NCI-H460 (cell line): ENCODE data around the gene KIF26A. TPM values are rescaled to one million over a fixed set of nuclear protein-coding genes. Genes with fewer than 3 reads are reported as not detected.
A peak's percentile ranks its signal among the peaks of the same experiment; 100 is the strongest.

ENCODE experiments used
- DNase-seq: peaks from one replicate; pipeline ENCODE4 v3.0.0-alpha.2; 2016; ENCODE audit warnings: low read depth; ENCODE audit errors: extremely low read depth
- total RNA-seq: library from RNA; depleted of rRNA; stranded (reverse); fragments of >200 nt; shearing (Covaris generic); gene quantifications from 2 replicates; pipeline ENCODE4 v1.2.3, GENCODE V29; 2014

Gene KIF26A
- total RNA-seq, 1 experiment from 2014 or later, result 38.7 TPM

DNA sequence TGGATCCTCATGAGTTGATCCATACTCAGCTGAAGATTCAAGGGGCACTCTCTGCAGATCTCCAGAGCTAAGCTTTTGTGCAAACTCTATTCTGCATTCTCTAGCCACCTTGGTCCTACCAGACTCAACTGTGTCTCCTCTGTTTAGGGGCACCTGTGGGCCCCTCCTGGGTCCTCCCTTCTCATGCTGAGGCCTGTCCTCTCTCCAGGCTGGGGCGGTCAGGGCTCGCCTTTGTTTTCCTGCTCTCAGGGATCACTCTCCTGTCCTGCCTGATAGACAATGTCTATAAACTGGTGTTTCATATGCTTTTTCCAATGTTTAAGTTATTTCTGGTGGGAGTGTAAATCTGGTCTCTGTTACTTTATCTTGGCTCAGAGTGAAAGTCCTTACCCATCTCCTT lies 11.6 kb upstream of the KIF26A start:
- no peak for DNase-seq

GRCh38 chr14:104128981-104129380 lies 9.4 kb upstream of the KIF26A start:
- no peak for DNase-seq

- no peak for DNase-seq
Measured at GRCh38 chr14:104129556-104129955, 8.8 kb upstream of the KIF26A start.

- peak; percentile 61 for DNase-seq
Measured at GRCh38 chr14:104130974-104131651, 7.3 kb upstream of the KIF26A start.

- no peak for DNase-seq
Measured at GRCh38 chr14:104131968-104132732, 6.2 kb upstream of the KIF26A start.

DNA sequence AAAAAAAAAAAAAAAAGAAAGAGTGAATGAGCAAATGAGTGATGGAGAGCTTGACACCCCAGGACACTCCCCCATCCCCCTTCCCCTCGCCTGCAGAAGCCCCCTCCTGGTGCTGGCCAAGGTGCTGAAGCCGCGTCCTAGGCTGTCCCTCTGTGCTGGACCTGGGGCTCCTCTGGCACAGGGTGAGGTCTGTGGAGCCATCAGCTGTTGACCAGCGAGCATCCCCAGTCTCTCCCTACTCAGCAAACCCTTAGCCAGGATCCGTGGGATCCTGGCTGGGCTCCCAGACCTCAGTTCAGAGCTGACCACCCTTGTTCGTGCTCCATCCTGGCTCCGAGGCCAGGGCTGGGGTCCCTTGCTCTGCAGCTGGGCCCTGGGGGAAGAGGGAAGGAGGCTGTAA lies 5.4 kb upstream of the KIF26A start:
- DNase-seq, result no peak

- no peak for DNase-seq
Measured at GRCh38 chr14:104133496-104133895, 4.9 kb upstream of the KIF26A start.

GRCh38 chr14:104134061-104134965 lies 4.1 kb upstream of the KIF26A start:
- DNase-seq, result no peak

DNA sequence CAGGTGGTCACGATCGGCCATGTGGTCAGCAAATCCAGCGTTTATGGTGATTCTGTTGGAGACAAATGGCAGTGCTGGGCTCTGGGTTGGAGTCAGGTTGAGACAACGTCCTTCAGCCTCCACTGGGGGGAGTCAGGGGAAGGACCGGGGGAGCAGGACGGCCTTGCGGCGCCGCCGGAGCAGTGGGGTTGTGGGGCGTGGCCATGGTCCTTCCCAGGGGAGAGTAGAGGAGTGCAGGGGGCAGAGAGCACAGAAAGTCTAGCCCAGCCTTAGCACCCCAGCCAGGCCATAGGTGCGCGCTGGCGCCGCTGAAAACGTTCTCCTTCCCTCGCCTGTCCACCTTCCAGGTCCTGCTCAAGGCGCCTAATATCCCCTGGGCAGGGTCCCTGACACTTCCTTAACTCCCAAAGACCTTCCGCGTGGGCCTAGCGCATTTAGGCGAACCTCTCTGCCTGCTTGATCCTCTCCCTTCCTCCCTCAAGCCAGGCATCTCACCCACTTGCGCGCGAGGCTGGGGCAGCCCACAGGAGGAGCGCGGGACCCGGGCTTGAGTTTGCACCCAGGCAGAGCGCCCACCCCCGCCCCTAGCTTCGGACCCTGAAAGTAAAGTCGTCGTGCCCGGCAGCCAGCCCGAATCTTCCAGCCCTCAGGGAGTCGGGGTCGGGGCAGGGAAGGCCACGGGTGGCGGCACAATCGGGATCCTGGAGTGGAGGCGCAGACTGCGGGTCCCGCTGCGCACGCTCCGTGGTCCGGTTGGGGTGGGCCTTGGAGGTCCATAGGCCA lies 3.1 kb upstream of the KIF26A start:
- DNase-seq, result peak; percentile 64

DNA sequence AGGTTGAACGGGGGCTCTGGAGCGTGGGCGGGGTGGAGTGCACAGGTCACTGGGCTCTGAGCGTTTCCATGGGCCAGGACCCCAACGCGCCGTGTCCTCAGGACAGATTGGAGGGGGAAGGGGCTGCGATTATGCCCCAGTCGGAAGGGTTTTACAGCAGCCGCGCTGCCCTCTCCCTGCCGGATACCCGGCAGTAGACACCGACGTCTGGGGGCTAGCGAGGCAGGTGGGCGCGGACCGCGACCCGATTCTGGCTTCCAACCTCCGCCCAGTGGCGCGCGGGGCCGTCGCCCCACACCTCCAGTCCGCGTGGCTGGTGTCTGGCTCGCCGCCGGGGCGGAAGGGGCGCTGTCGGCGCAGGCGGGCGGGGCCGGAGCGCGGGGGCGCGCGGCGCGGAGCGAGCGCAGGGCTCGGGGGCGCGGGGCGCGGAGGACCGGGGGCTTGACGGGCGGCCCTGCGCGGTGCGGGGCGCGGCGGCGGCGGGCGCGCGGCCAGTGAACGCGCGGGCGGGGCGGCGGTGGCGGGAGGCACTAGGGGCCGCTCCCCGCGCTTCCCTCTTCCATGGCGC lies 2.4 kb upstream of the KIF26A start:
- no peak for DNase-seq

- DNase-seq, result peak; percentile 30
Measured at GRCh38 chr14:104136472-104137296, 1.7 kb upstream of the KIF26A start.

DNA sequence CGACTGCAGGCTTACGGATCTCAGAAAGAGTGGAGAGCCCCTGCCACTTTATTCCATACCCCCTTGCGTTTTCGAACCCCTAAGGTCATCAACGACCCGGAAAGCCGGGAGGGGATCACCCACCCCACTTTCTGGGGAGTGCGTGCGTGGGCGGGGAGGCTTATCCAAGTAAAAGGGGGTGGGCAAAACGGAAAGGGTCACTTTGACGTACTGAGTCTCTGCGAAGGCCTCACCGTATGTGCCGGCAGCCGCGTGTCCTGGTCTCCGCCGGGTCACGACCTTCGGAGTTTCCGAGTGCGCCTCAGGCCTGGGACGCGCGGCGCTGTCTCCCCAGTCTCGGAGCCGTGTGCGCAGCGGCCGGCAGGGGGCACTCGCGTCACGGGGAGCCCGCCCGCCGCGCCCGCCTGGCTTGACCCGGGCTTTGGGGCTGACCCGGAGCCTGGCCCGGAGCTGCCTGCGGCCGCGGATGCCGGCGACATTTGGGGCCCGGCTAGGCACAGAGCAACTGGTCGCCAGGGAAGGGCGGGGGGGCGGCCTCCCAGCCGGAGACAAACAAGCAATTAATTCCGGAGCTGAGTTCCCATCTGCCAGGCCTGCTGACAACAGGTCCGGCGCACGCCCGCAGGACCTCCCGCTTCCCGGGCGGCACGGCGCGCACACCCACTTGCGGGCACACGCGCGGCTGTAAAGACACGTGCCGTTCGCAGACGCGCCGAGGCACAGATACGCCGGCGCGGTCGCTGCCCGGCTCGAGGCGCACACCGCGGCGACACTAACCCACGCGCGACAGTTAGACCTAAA lies 890 bp upstream of the KIF26A start:
- peak; percentile 63 for DNase-seq

DNA sequence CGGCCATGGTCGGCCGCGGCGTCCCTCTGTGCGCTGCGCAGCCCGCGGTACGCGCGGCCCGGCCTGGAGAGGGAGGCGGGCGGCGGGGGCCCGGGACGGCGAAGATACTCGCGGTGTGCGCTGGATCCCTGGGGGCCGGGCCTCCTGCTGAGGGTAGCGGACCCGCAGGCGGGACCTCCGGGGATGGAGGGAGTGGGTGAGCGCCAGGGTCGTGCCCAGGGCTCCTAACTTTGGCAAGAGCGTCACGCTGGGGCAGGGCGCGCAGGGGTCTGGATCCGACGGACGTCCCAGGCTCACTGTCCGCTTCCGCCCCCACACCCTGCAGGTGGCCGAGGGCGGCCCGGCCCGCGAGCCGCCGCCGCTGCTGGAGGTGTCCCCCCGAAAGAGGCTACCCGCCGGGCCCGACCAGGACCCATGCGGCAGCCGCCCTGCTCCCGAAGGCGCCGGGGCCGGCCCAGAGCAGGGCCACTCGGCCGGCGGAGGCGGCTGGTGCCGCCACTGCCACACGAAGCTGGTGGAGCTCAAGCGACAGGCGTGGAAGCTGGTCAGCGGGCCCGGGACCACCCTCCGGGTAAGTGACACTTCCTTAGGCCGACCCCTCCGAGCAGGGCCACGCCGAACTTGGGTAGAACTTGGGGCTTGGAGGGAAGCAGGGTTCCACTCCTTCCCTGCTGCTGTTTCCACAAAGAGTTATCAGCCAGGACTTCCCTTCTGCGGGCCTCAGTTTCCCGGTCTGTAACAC lies 502 bp downstream of the KIF26A start:
- no peak for DNase-seq

- no peak for DNase-seq
Measured at GRCh38 chr14:104139460-104140212, 1.2 kb downstream of the KIF26A start.

DNA sequence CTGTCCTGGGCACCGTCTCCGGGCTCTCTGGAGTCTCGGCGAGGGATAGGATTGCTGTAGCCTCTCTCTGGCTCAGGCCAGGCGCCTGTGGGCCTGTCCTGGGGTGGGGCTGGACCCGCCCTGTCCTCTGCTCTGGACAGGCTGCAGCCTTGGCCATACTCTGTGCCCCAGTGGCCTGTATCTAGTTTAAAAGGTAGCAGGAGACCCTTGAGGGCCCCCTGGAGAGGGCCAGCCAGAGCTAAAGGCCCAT lies 1.8 kb downstream of the KIF26A start:
- DNase-seq, result no peak

- DNase-seq, result no peak
Measured at GRCh38 chr14:104140463-104141331, 2.3 kb downstream of the KIF26A start.
